GM20431 (cell line): ENCODE results near the gene DIPK2A.

Source experiments
- in situ Hi-C: fragments of 300-500 bp; cut with MseI, MboI; formaldehyde crosslinking; loops from one replicate; pipeline ENCODE4 v1.15.0; 2020; ENCODE audit warnings: low sequenced_read_pairs; ENCODE audit not compliant: unreplicated experiment

DIPK2A gene

GRCh38 chr3:143971359-143972154, at the start of gene DIPK2A:
DIPK2A (plus strand) TSS chr3:143971823; CDS start chr3:143972333, 510 bp downstream.
- in situ Hi-C loops, result no loop called here

GRCh38 chr3:143924522-143925285, 46.9 kb upstream of the DIPK2A start:
- in situ Hi-C loops, result no loop called here

- in situ Hi-C loops, result no loop called here
These were observed 43.6 kb upstream of the DIPK2A start for GRCh38 chr3:143928056-143928455.

GRCh38 chr3:143928541-143929255, 42.9 kb upstream of the DIPK2A start:
- in situ Hi-C loops, result no loop called here

GRCh38 chr3:143934791-143935190, 36.8 kb upstream of the DIPK2A start:
- in situ Hi-C loops, result no loop called here

GRCh38 chr3:143935678-143936077, 35.9 kb upstream of the DIPK2A start:
- in situ Hi-C loops, result no loop called here

GRCh38 chr3:143950810-143951209, 20.8 kb upstream of the DIPK2A start:
- in situ Hi-C loops, result no loop called here

- in situ Hi-C loops, result no loop called here
These were observed 20.2 kb upstream of the DIPK2A start for GRCh38 chr3:143951351-143951971.

- in situ Hi-C loops, result no loop called here
These were observed 19.0 kb upstream of the DIPK2A start for GRCh38 chr3:143952569-143953072.

- in situ Hi-C loops, result no loop called here
These were observed 16.5 kb upstream of the DIPK2A start for GRCh38 chr3:143955113-143955512.

GRCh38 chr3:143956838-143957237, 14.8 kb upstream of the DIPK2A start:
- in situ Hi-C loops, result no loop called here

GRCh38 chr3:143957453-143957852, 14.2 kb upstream of the DIPK2A start:
- in situ Hi-C loops, result no loop called here

GRCh38 chr3:143958966-143959365, 12.7 kb upstream of the DIPK2A start:
- in situ Hi-C loops, result no loop called here

GRCh38 chr3:143961342-143961741, 10.3 kb upstream of the DIPK2A start:
- in situ Hi-C loops, result no loop called here

- in situ Hi-C loops, result no loop called here
These were observed 7.7 kb upstream of the DIPK2A start for GRCh38 chr3:143963946-143964345.

GRCh38 chr3:143970773-143971358, 757 bp upstream of the DIPK2A start:
- in situ Hi-C loops, result no loop called here

GRCh38 chr3:143972155-143972504, 507 bp downstream of the DIPK2A start:
- in situ Hi-C loops, result no loop called here

- in situ Hi-C loops, result no loop called here
These were observed 1.1 kb downstream of the DIPK2A start for GRCh38 chr3:143972505-143973258.
